T-helper 1 cell treated with Interleukin-12 subunit alpha and Interleukin-12 subunit beta and Interleukin-4 antibody, amounts not matched to agents 30 ng/mL and 1 ng/mL, for 36 hours (primary cell): ENCODE data around the gene SNX30. TPM values are rescaled to one million over a fixed set of nuclear protein-coding genes. Genes with fewer than 3 reads are reported as not detected.

Experiments
- intact Hi-C: fragments of 100-400 bp; cut with micrococcal nuclease; formaldehyde crosslinking; loops from one replicate; pipeline ENCODE4 v1.15.1; 2024
- total RNA-seq: library from RNA; stranded (reverse); gene quantifications from 2 replicates; pipeline ENCODE4 v1.2.3, GENCODE V29; 2022

SNX30 gene
- total RNA-seq, 1 donor from 2014 or later, result 6.0 TPM

DNA sequence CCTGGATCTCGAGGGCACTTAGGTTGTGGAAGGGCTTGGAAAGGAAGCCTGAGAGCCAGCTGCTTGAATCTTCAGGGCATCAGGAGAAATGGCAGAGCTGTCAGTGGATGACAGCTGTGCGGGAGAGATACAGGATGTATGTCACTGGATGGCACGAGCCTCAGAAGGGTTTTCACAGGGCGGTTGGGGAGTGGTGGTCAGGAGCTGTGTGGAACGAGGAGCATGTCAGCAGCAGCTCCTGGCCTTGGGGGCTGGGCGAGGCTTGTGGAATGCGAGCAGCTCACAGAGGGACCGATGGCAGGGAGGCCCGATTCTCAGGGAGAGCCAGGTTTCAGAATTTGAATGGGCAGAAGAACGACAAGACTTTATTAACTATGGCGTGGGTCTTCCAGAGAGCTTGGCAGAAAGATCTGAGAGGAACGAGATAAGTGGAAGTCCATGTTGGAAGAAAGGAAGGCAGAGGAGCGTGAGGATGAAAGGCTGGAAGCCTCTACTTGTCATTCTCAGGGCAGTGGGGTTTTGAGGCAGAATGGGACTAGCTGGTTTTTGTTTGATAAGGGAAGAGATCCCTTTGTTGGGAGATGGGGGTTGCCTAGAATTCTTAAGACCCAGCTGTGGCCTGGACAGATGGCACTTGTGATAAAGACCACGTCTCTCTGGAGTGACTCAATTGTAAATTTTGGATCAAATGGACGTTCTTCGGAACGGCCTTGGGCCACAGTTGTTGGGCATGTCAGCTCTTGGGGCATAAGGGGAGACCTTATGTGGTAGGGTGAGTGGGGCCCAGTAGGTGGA lies 60.3 kb downstream of the SNX30 start:
- intact Hi-C loops, result no loop called here

GRCh38 chr9:112811518-112811917 lies 61.0 kb downstream of the SNX30 start:
- intact Hi-C loops, result no loop called here

DNA sequence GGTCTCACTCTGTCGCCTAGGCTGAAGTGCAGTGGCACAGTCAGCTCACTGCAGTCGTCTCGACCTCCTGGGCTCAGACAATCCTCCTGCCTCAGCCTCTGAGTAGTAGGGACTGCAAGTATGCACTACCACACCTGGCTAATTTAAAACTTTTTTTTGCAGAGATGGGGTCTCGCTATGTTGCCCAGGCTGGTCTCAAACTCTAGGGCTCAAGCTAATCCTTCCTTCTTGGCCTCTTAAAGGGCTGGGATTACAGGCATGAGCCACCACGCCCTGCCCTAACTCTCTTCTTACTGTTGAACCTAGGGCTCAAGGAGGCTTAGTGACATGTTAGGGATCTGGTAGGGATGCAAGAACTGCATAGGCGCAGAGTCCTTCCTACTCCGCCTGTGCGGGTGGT lies 65.3 kb downstream of the SNX30 start:
- intact Hi-C loops, result no loop called here

- intact Hi-C loops, result no loop called here
Observed at GRCh38 chr9:112817860-112818203, 67.3 kb downstream of the SNX30 start.

DNA sequence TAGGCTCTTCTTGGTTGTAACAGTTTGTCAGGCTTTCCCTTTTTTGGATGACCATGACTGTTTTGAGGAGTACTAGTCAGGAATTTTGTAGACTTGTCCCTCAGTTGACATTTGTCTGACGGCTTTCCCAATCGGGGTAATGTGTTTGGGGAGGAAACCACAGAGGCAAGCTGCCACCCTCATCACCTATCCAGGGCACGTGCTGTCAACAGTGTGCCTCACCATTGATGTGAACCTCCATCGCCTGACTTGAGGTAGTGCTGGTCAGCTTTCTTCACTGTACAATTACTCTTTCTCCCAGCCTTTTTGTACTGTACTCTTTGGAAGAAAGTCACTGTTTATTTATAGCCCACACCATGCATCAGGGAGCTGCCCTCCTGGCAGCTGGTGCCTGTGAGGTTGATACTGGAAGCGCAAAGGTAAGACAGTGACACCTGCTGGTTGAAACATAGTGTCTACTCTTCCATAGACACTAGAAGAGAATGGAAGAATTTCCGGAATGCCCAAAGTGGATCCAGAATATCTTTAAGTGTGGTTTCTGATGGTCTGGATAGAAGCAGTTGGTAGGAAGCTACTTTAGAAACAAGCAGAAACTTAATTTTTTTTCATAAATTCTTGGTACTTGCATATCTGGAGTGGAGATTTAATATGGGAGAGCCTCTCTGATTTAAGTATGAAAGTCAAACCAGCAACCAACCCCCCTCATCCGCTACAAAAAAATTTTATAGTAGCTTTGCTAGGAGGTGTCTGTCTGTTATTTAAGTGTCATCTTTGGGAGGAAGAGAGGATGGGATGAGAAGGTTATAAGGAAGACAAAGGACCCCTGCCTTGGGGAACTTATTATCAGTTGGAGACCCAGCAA lies 69.3 kb downstream of the SNX30 start:
- intact Hi-C loops, result loop anchor here (1.0 to 2.0 kb wide), 2 partner anchors 377 to 733 kb away; no protein-coding TSS in a partner anchor

DNA sequence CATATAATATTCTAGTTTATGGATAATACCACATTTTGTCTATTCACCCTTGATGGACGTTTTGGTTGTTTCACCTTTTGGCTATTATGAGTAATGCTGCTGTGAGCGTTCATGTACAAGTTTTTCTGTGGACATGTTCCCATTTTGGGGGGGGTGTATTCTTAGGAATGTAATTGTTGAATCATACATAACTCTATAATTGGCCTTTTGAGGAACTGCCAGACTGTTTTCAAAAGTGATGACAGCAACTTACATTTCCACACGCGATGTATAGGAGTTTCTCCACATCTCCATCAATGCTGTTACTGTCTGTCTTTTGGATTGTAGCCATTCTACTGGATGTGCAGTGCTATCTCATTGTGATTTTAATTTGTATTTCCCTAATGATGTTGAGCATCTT lies 70.3 kb downstream of the SNX30 start:
- intact Hi-C loops, result loop anchor here (1.0 to 2.0 kb wide), 2 partner anchors 378 to 734 kb away; no protein-coding TSS in a partner anchor

DNA sequence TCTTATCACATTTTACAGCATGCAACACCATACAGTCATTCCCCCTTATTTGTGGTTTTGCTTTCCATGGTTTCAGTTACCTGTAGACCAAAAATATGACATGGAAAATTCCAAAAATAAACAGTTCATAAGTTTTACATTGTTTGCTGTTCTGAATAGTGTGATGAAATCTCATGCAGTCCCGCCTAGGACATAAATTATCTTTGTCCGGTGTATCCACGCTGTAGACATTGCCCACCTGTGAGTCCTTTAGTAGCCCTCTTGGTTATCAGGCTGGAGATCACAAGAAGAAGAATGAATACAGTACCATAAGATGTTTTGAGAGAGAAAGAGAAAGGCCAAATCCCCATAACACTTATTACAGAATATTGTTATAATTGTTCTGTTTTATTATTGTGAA lies 72.1 kb downstream of the SNX30 start:
- intact Hi-C loops, result no loop called here

DNA sequence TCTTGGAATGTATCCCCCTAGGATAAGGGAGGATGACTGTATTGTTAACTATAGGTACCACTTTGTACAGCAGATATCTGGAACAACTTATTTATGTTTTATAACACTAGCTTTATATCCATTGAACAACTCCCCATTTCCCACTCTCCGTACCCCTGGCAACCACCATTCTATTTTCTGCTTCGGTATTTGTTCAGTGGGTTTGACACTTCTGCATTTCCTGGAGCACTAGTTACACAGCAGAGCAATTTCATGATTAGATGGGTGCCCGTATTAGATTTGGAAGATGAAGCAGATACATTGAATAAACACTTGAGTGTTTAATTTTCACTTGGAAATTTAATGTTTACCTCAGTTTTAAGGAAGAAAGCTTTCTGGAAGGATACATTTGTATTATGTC lies 72.7 kb downstream of the SNX30 start:
- intact Hi-C loops, result no loop called here

DNA sequence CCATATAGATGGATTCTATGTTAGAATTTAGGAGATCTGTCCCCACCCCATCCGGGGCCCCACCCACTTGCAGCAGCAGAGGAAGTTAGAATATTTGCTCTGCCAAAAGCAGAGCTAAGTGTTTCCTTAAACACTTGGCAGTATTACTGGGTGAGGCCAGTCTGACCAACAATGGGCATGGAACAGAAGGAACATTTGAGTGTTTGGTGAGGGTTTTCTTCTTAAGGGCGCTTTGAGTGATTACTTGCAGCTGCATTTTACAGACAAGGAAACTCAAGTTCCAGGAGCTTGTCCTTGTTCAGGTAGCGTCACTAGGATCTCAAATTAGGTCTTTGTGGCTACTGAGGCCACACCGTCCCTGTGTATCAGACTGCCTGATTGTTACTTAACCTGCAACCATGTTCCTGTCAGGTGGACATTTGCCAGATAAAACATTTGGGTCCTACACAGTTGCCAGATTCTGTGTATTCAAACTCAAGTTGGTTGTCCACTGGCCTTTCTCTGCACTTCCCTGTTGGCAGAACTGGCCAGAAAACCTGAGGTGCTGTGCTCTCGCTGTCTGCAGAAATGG lies 80.8 kb downstream of the SNX30 start:
- intact Hi-C loops, result no loop called here

DNA sequence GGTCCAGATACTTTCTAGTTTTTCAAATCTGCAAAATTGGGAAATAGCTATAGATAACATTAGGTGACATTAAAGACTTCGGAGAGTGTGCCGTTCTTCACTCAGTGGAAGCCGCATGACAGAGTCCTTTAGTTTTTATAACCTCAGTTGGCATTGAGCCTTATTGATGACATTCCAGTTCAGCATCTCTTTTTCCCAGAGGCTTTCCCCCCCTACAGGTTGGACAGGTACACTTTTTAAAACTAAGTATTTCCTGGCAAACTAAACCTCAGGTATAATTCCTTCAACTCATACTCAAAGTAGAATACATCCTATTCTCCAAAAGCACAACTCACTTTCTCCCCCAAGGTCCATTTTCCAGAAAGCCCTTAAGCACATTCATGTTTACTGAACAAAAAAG lies 81.4 kb downstream of the SNX30 start:
- intact Hi-C loops, result no loop called here

DNA sequence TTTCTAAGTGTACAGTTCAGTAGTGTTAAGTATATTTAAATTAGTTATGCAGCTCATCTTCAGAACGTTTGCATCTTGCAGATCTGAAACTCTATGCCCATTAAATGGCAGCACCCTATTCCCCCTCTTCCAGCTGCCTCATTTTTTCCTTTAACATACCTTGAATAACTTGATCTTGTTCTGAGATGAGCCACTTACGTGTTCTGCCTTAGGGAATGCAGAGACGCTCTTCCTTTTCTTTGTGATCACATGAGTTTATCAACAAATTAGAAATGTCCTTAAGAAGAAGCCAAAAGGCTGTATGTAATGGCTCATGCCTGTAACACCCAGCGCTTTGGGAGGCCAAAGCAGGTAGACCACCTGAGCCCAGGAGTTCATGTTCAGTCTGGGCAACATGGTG lies 82.5 kb downstream of the SNX30 start:
- intact Hi-C loops, result no loop called here

DNA sequence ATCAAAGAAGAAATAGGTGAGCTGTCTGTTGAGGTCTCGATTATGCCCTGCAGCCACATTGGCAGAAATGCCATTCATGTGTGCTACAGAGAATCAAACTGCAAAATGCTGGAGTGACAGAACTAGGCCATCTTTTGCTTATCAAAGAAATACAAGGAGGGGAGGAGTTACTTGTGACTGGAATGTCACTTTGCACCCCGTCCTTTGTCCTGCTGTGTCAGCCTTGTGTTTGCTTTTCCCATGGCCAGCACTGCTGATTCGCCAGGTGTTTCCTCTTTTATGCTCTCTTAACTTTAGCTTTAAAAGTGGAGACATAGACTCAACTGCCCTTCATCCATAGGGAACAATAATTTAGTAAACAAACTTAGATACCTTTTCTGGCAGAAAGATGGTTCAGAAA lies 85.8 kb downstream of the SNX30 start:
- intact Hi-C loops, result no loop called here

DNA sequence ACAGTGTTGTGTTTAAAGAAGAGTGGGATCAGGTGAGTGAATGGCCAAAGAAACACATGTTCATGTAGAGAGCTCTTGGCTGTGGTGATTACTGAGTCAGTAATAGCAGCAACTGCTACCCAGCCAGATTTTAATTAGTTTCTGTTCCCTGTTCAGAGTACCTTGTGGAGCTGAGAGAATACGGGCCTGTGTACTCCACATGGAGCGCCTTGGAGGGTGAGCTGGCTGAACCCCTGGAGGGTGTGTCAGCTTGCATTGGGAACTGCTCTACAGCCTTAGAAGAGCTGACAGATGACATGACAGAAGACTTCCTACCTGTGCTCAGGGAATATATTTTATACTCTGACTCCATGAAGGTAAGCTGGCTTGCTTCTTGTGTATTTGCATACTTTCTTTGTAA lies 87.8 kb downstream of the SNX30 start:
- intact Hi-C loops, result no loop called here

GRCh38 chr9:112839331-112839730 lies 88.8 kb downstream of the SNX30 start:
- intact Hi-C loops, result no loop called here

GRCh38 chr9:112841261-112841660 lies 90.7 kb downstream of the SNX30 start:
- intact Hi-C loops, result loop anchor here (5.0 to 10.0 kb wide), 2 partner anchors 271 to 814 kb away; no protein-coding TSS in a partner anchor

GRCh38 chr9:112842555-112842954 lies 92.0 kb downstream of the SNX30 start:
- intact Hi-C loops, result loop anchor here (5.0 to 10.0 kb wide), 2 partner anchors 270 to 812 kb away; no protein-coding TSS in a partner anchor

- intact Hi-C loops, result loop anchor here (1.0 to 10.0 kb wide), 4 partner anchors 58 to 810 kb away; partner anchors contain the start of gene SNX30
Observed at GRCh38 chr9:112844771-112845542, 94.4 kb downstream of the SNX30 start.

DNA sequence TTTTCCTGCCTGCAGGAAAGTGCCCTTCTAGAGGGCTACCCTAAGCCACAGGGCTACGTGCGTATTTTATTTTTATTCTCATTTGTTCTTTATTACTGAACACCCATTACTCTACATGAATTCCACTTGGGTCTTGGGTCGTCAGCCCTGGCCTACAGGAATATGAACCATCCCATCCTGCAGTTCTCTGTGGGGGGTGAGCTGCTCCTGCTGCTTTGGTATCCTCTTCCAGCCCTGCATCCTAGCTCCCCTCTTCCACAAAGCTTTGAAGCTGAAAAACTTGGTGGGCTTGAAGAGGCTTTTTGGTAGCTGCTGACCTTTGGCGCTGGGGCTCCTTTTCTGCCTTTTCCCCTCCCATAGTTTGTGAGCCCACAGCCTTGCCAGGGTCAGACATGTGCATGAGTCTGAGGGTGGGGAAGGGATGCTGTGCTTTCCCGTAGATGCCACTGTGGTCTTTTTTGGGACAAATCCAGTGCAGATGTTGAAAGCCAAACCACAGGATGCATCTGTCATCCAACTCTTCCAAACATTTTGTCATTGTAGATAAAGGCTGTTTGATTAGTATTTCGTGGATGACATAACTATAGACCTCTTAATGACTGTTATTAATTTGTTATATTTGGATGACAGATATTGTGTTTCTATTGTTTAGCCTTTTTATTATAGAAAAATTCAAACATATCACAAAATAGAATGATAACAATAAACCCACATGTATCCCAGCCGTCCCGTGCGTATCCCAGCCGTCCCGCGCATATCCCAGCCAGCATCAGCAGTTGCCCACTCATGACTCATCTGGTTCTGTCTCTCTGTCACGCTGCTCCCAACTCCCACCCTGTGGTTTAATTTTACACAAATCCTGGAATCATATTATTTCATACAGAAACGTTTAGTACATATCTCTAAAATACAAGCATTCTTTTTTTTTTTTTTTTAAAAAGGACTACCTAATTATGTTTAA lies 96.2 kb downstream of the SNX30 start:
- intact Hi-C loops, result loop anchor here (10.0 kb wide), 1 partner anchor 808 kb away; no protein-coding TSS in a partner anchor

- intact Hi-C loops, result loop anchor here (10.0 kb wide), 1 partner anchor 806 kb away; no protein-coding TSS in a partner anchor
Observed at GRCh38 chr9:112848316-112849151, 98.0 kb downstream of the SNX30 start.
